Body of pancreas (tissue), 4 donors: Measurements from ENCODE around the gene ACE. TPM values are rescaled to one million over a fixed set of nuclear protein-coding genes. Genes with fewer than 3 reads are reported as not detected.

Experiments
- ATAC-seq: fragments of 150-250 bp; one replicate; pipeline ENCODE4 v1.9.1; 2016
- DNase-seq, 4 donors: peaks; one replicate each; pipeline ENCODE4 v3.0.0-alpha.2; 2019
- H3K27ac ChIP-seq, 4 donors: fragments of 200-600 bp; sonication (generic); 1 replicate in 3 of 4; 2 replicates in 1 of 4; pipeline versions ENCODE4 v1.5.1 to v1.6.1; 2016 to 2019; ENCODE audit warnings: mild to moderate bottlenecking in 1 of 4, mixed read lengths in 1 of 4, moderate library complexity in 1 of 4
- H3K27me3 ChIP-seq, 2 donors: fragments of 200-600 bp; sonication (generic); one replicate each; pipeline ENCODE4 v1.6.0; 2016; ENCODE audit warnings: mild to moderate bottlenecking in 1 of 2
- H3K36me3 ChIP-seq, 2 donors: fragments of 200-600 bp; sonication (generic); replicated peaks in 1 of 2; 2 replicates each; pipeline ENCODE4 v1.5.1; 2016; ENCODE audit warnings: low read depth in 2 of 2; ENCODE audit not compliant: insufficient read depth in 1 of 2
- H3K4me1 ChIP-seq: fragments of 200-600 bp; sonication (generic); one replicate; pipeline ENCODE4 v1.6.0; 2016
- H3K4me3 ChIP-seq, 2 donors: fragments of 200-600 bp; sonication (generic); 1 replicate in 1 of 2; 2 replicates in 1 of 2; pipeline ENCODE4 v1.5.1; 2016 to 2019
- H3K9me3 ChIP-seq, 3 donors: fragments of 200-600 bp; sonication (generic); 1 replicate in 2 of 3; 2 replicates in 1 of 3; pipeline ENCODE4 v1.5.1; 2016
- CTCF ChIP-seq, 7 experiments: fragments of 450-650 bp in 4 of 7; fragments of 200-600 bp in 3 of 7; sonication (generic) in 3 of 7; IDR thresholded peaks; one replicate each; pipeline ENCODE4 v1.5.1; 2016 to 2019; ENCODE audit warnings: antibody characterized with exemption in 7 of 7
- POLR2A ChIP-seq, 3 donors: fragments of 450-650 bp; IDR thresholded peaks; one replicate each; pipeline ENCODE4 v1.6.1; 2016; ENCODE audit warnings: antibody characterized with exemption in 3 of 3, mild to moderate bottlenecking in 2 of 3
- WGBS, 2 donors: methylation state at CpG; one replicate each; pipeline ENCODE4 v1.1.5; 2017; 5-methylcytosine and 5-hydroxymethylcytosine counted together
- intact Hi-C: fragments of 100-400 bp; cut with DNase I; formaldehyde crosslinking; loops from one replicate; pipeline ENCODE4 v1.15.1; 2023
- total RNA-seq, 2 donors: library from RNA; depleted of rRNA; stranded (reverse); fragments of >200 nt; gene quantifications; one replicate each; pipeline ENCODE4 v1.1.0, GENCODE V29; 2016

ACE gene
- total RNA-seq, 2 donors from 2014 or later: 5.3 to 6.2 TPM

- WGBS, 2 donors: 71 to 92% methylated on average over 2 of the region's 3 CpGs
- TF ChIP-seq POLR2A (IDR thresholded peaks at IDR 0.05) (no peak), CTCF (IDR thresholded peaks at IDR 0.05) (no peak)
- H3K4me3 ChIP-seq: no peak overlapping the region
- no peak for ATAC-seq
- H3K9me3 ChIP-seq: no peaks in the 10 kb centered on the region
- H3K4me1 ChIP-seq: no peaks in the 10 kb centered on the region
- no peaks in the 10 kb centered on the region for H3K27me3 ChIP-seq
- H3K27ac ChIP-seq: no peak overlapping the region
- no peaks in the 10 kb centered on the region for H3K36me3 ChIP-seq
- no peak for DNase-seq
- intact Hi-C loops: no loop called here
Observed at GRCh38 chr17:63506627-63507026, 29.8 kb downstream of the ACE start.

GRCh38 chr17:63511331-63511730 lies 34.5 kb downstream of the ACE start:
- ATAC-seq (no peak), DNase-seq (no peak)
- H3K36me3 ChIP-seq: no peaks in the 10 kb centered on the region
- TF ChIP-seq POLR2A (IDR thresholded peaks at IDR 0.05) (no peak), CTCF (IDR thresholded peaks at IDR 0.05) (no peak)
- H3K4me3 ChIP-seq: no peak overlapping the region
- intact Hi-C loops: no loop called here
- no peak overlapping the region for H3K27ac ChIP-seq
- 90 to 92% methylated on average over 8 of the region's 8 CpGs for WGBS, 2 donors
- no peaks in the 10 kb centered on the region for H3K4me1 ChIP-seq
- no peaks in the 10 kb centered on the region for H3K9me3 ChIP-seq
- no peaks in the 10 kb centered on the region for H3K27me3 ChIP-seq

DNA sequence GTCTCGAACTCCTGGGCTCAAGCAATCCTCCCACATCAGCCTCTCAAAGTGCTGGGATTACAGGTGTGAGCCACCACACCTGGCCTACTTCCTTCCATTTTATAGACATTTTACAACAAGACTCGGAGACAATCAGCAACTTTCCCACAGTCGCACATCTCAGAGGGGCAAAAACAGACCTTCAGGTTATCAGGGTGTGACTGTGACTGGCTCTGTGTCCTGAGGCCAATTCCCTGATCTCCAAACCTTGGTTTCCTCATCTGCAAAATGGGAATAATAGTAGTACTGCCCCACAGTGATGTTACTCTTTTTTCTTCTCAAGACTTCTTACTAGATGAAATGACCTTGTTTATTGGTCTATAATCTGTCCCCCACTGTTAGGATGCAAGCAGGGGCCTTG lies 35.5 kb downstream of the ACE start:
- Histone ChIP-seq H3K4me1 (no peaks in the 10 kb centered on the region), H3K4me3 (no peak overlapping the region), H3K9me3 (no peaks in the 10 kb centered on the region), H3K27ac (no peak overlapping the region), H3K36me3 (no peaks in the 10 kb centered on the region), H3K27me3 (no peaks in the 10 kb centered on the region)
- TF ChIP-seq CTCF (IDR thresholded peaks at IDR 0.05): no peak
- TF ChIP-seq POLR2A (IDR thresholded peaks at IDR 0.05): no peak
- WGBS, 2 donors: 90 to 93% methylated on average over 3 of the region's 3 CpGs
- DNase-seq: no peak
- intact Hi-C loops: no loop called here
- no peak for ATAC-seq

DNA sequence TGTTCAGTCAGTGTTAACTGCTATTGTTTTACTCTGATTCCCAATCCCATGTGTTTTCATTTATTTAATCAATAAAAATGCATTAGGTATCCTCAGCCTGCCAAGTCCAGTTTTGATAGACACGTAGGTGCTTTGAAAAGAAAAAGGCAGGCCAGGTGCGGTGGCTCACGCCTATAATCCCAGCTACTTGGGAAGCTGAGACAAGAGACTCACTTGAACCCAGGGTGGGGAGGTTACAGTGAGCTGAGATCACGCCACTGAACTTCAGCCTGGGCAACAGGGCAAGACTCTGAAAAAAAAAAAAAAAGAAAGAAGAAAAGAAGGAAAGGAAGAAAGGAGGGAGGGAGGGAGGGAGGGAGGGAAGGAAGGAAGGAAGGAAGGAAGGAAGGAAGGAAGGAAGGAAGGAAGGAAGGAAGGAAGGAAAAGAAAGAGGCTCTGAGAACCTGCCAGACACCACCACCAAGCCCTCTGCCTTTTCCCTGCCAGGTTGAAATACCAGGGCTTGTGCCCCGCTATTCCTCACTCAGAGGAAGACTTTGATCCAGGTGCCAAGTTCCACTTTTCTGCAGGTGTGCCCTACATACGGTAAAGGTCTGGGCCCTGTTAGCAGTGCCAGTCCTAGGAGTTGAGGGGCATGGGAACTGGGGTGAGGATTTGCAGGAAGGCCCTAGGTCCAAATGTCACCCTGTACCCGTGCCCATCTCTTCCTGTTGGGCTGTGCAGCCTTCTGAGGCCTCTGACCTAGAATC lies 36.2 kb downstream of the ACE start:
- H3K4me1 ChIP-seq: no peaks in the 10 kb centered on the region
- no peaks in the 10 kb centered on the region for H3K27me3 ChIP-seq
- H3K4me3 ChIP-seq: no peak overlapping the region
- no peak overlapping the region for H3K27ac ChIP-seq
- ATAC-seq: no peak
- TF ChIP-seq POLR2A (IDR thresholded peaks at IDR 0.05) (no peak), CTCF (IDR thresholded peaks at IDR 0.05) (no peak)
- DNase-seq: no peak
- no peaks in the 10 kb centered on the region for H3K36me3 ChIP-seq
- intact Hi-C loops: no loop called here
- 63 to 66% methylated on average over 6 to 7 of the region's 7 CpGs for WGBS, 2 donors
- no peaks in the 10 kb centered on the region for H3K9me3 ChIP-seq

DNA sequence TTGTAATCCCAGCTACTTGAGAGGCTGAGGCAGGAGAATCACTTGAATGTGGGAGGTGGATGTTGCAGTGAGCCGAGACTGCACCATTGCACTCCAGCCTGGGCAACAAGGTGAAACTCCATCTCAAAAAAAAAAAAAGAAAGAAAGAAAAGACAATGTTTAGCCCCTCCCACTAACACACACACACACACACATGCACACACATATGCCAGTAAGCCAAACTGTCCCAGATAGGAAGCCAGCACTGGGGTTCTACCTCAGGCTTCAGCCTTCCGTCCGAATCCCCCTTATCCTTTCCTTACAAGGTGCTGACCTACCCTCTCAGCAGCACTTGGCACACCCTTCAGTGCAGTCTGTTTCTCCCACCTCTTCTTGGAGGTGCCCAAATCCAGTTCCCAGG lies 37.6 kb downstream of the ACE start:
- Histone ChIP-seq H3K27ac (no peak overlapping the region), H3K9me3 (no peaks in the 10 kb centered on the region), H3K36me3 (no peaks in the 10 kb centered on the region), H3K4me3 (no peak overlapping the region), H3K27me3 (no peaks in the 10 kb centered on the region), H3K4me1 (no peaks in the 10 kb centered on the region)
- WGBS, 2 donors: 81 to 82% methylated on average over 3 of the region's 3 CpGs
- TF ChIP-seq POLR2A (IDR thresholded peaks at IDR 0.05) (no peak), CTCF (IDR thresholded peaks at IDR 0.05) (no peak)
- no peak for ATAC-seq
- intact Hi-C loops: no loop called here
- DNase-seq: no peak
